ENCODE data around the gene MCC.

MCC gene

GRCh38 chr5:113183694-113184093 lies 304.6 kb downstream of the MCC start:
- Mint-ChIP-seq H3K36me3 (ENCODE audit: insufficient read depth) (no peaks in the 10 kb centered on the region), H3K9me3 (no peaks in the 10 kb centered on the region), H3K4me1 (peaks cover 3% of the 10 kb centered on the region), H3K4me3 (no peak overlapping the region), H3K27me3 (no peaks in the 10 kb centered on the region), H3K27ac (ENCODE audit: low read depth) (no peak overlapping the region)
- ATAC-seq (replicated peaks; ENCODE audit: extremely low read depth, poor library complexity, severe bottlenecking), result no peak
- DNase-seq (ENCODE audit: low spot score in 2 of 2), result no peak

GRCh38 chr5:113182658-113183344 lies 305.5 kb downstream of the MCC start:
- no peak for ATAC-seq (replicated peaks; ENCODE audit: extremely low read depth, poor library complexity, severe bottlenecking)
- DNase-seq (ENCODE audit: low spot score in 2 of 2), result no peak
- peaks cover under 1% of the 10 kb centered on the region for H3K36me3 Mint-ChIP-seq (ENCODE audit: insufficient read depth)
- no peaks in the 10 kb centered on the region for H3K4me1 Mint-ChIP-seq
- H3K4me3 Mint-ChIP-seq, result no peak overlapping the region
- no peaks in the 10 kb centered on the region for H3K9me3 Mint-ChIP-seq
- no peaks in the 10 kb centered on the region for H3K27me3 Mint-ChIP-seq
- no peak overlapping the region for H3K27ac Mint-ChIP-seq (ENCODE audit: low read depth)

- no peak overlapping the region for H3K27ac Mint-ChIP-seq (ENCODE audit: low read depth)
- peaks cover 1% of the 10 kb centered on the region for H3K36me3 Mint-ChIP-seq (ENCODE audit: insufficient read depth)
- DNase-seq (ENCODE audit: low spot score in 2 of 2) (no peak), ATAC-seq (replicated peaks; ENCODE audit: extremely low read depth, poor library complexity, severe bottlenecking) (no peak)
- no peaks in the 10 kb centered on the region for H3K4me1 Mint-ChIP-seq
- no peak overlapping the region for H3K4me3 Mint-ChIP-seq
- H3K9me3 Mint-ChIP-seq, result no peaks in the 10 kb centered on the region
- H3K27me3 Mint-ChIP-seq, result peaks cover 5% of the 10 kb centered on the region
These were observed 306.3 kb downstream of the MCC start for GRCh38 chr5:113181853-113182490.

GRCh38 chr5:113181409-113181808 lies 306.8 kb downstream of the MCC start:
- Mint-ChIP-seq H3K27me3 (peaks cover 11% of the 10 kb centered on the region), H3K27ac (ENCODE audit: low read depth) (no peak overlapping the region), H3K9me3 (no peaks in the 10 kb centered on the region), H3K36me3 (ENCODE audit: insufficient read depth) (peaks cover 1% of the 10 kb centered on the region), H3K4me3 (no peak overlapping the region), H3K4me1 (no peaks in the 10 kb centered on the region)
- no peak for ATAC-seq (replicated peaks; ENCODE audit: extremely low read depth, poor library complexity, severe bottlenecking)
- no peak for DNase-seq (ENCODE audit: low spot score in 2 of 2)

GRCh38 chr5:113179156-113179555 lies 309.1 kb downstream of the MCC start:
- peaks cover 21% of the 10 kb centered on the region for H3K27me3 Mint-ChIP-seq
- peaks cover 1% of the 10 kb centered on the region for H3K36me3 Mint-ChIP-seq (ENCODE audit: insufficient read depth)
- ATAC-seq (replicated peaks; ENCODE audit: extremely low read depth, poor library complexity, severe bottlenecking) (no peak), DNase-seq (ENCODE audit: low spot score in 2 of 2) (no peak)
- H3K4me3 Mint-ChIP-seq, result no peak overlapping the region
- H3K27ac Mint-ChIP-seq (ENCODE audit: low read depth), result no peak overlapping the region
- H3K4me1 Mint-ChIP-seq, result no peaks in the 10 kb centered on the region
- H3K9me3 Mint-ChIP-seq, result no peaks in the 10 kb centered on the region

GRCh38 chr5:113178073-113178779 lies 310.0 kb downstream of the MCC start:
- Mint-ChIP-seq H3K9me3 (no peaks in the 10 kb centered on the region), H3K27me3 (peaks cover 30% of the 10 kb centered on the region), H3K27ac (ENCODE audit: low read depth) (no peak overlapping the region), H3K4me3 (no peak overlapping the region), H3K36me3 (ENCODE audit: insufficient read depth) (peaks cover 1% of the 10 kb centered on the region), H3K4me1 (no peaks in the 10 kb centered on the region)
- DNase-seq (ENCODE audit: low spot score in 2 of 2) (no peak), ATAC-seq (replicated peaks; ENCODE audit: extremely low read depth, poor library complexity, severe bottlenecking) (no peak)

- Mint-ChIP-seq H3K4me1 (no peaks in the 10 kb centered on the region), H3K4me3 (no peak overlapping the region), H3K27me3 (peaks cover 40% of the 10 kb centered on the region), H3K9me3 (no peaks in the 10 kb centered on the region), H3K27ac (ENCODE audit: low read depth) (no peak overlapping the region), H3K36me3 (ENCODE audit: insufficient read depth) (peaks cover 1% of the 10 kb centered on the region)
- no peak for DNase-seq (ENCODE audit: low spot score in 2 of 2)
- no peak for ATAC-seq (replicated peaks; ENCODE audit: extremely low read depth, poor library complexity, severe bottlenecking)
These were observed 311.0 kb downstream of the MCC start for GRCh38 chr5:113177225-113177624.

- Mint-ChIP-seq H3K9me3 (no peaks in the 10 kb centered on the region), H3K4me1 (no peaks in the 10 kb centered on the region), H3K36me3 (ENCODE audit: insufficient read depth) (peaks cover 1% of the 10 kb centered on the region), H3K27me3 (peaks cover 45% of the 10 kb centered on the region), H3K4me3 (no peak overlapping the region), H3K27ac (ENCODE audit: low read depth) (no peak overlapping the region)
- DNase-seq (ENCODE audit: low spot score in 2 of 2) (no peak), ATAC-seq (replicated peaks; ENCODE audit: extremely low read depth, poor library complexity, severe bottlenecking) (no peak)
These were observed 311.5 kb downstream of the MCC start for GRCh38 chr5:113176734-113177133.

GRCh38 chr5:113176196-113176595 lies 312.1 kb downstream of the MCC start:
- H3K27me3 Mint-ChIP-seq, result peaks cover 49% of the 10 kb centered on the region
- ATAC-seq (replicated peaks; ENCODE audit: extremely low read depth, poor library complexity, severe bottlenecking) (no peak), DNase-seq (ENCODE audit: low spot score in 2 of 2) (no peak)
- no peak overlapping the region for H3K27ac Mint-ChIP-seq (ENCODE audit: low read depth)
- no peaks in the 10 kb centered on the region for H3K9me3 Mint-ChIP-seq
- H3K4me1 Mint-ChIP-seq, result no peaks in the 10 kb centered on the region
- no peak overlapping the region for H3K4me3 Mint-ChIP-seq
- peaks cover 1% of the 10 kb centered on the region for H3K36me3 Mint-ChIP-seq (ENCODE audit: insufficient read depth)

GRCh38 chr5:113172231-113172826 lies 315.9 kb downstream of the MCC start:
- Mint-ChIP-seq H3K4me3 (no peak overlapping the region), H3K9me3 (no peaks in the 10 kb centered on the region), H3K27me3 (peaks cover 74% of the 10 kb centered on the region), H3K4me1 (no peaks in the 10 kb centered on the region), H3K36me3 (ENCODE audit: insufficient read depth) (no peaks in the 10 kb centered on the region), H3K27ac (ENCODE audit: low read depth) (no peak overlapping the region)
- DNase-seq (ENCODE audit: low spot score in 2 of 2) (no peak), ATAC-seq (replicated peaks; ENCODE audit: extremely low read depth, poor library complexity, severe bottlenecking) (no peak)

- no peaks in the 10 kb centered on the region for H3K4me1 Mint-ChIP-seq
- no peak for ATAC-seq (replicated peaks; ENCODE audit: extremely low read depth, poor library complexity, severe bottlenecking)
- peaks cover 74% of the 10 kb centered on the region for H3K27me3 Mint-ChIP-seq
- DNase-seq (ENCODE audit: low spot score in 2 of 2), result no peak
- H3K4me3 Mint-ChIP-seq, result no peak overlapping the region
- no peaks in the 10 kb centered on the region for H3K9me3 Mint-ChIP-seq
- H3K36me3 Mint-ChIP-seq (ENCODE audit: insufficient read depth), result no peaks in the 10 kb centered on the region
- H3K27ac Mint-ChIP-seq (ENCODE audit: low read depth), result no peak overlapping the region
These were observed 316.7 kb downstream of the MCC start for GRCh38 chr5:113171520-113171919.

- Mint-ChIP-seq H3K27ac (ENCODE audit: low read depth) (no peak overlapping the region), H3K4me3 (no peak overlapping the region), H3K27me3 (peaks cover 71% of the 10 kb centered on the region), H3K4me1 (no peaks in the 10 kb centered on the region), H3K9me3 (no peaks in the 10 kb centered on the region), H3K36me3 (ENCODE audit: insufficient read depth) (no peaks in the 10 kb centered on the region)
- DNase-seq (ENCODE audit: low spot score in 2 of 2) (no peak), ATAC-seq (replicated peaks; ENCODE audit: extremely low read depth, poor library complexity, severe bottlenecking) (no peak)
These were observed 317.5 kb downstream of the MCC start for GRCh38 chr5:113170707-113171106.

All from central memory CD8-positive, alpha-beta T cell (primary cell).